Cardiac septum (tissue), 1 donor: ENCODE measurements around the gene STK10. TPM values are rescaled to one million over a fixed set of nuclear protein-coding genes. Genes with fewer than 3 reads are reported as not detected.
"Not testable (repeated sequence)": the region's sequence is repeated elsewhere in the genome, so short reads cannot be mapped to it uniquely, and the experiment has no call there.

Experiments
- DNase-seq: peaks from one replicate; pipeline ENCODE4 v3.0.0-alpha.2; 2020; ENCODE audit warnings: low spot score
- intact Hi-C: fragments of 100-400 bp; cut with DNase I; formaldehyde crosslinking; loops from one replicate; pipeline ENCODE4 v1.14.0; 2022
- total RNA-seq: library from RNA; stranded (reverse); fragmentation: NEBNext Ultra II Directional; extraction: Animal tissue kit (Norgen Biotek cat#: 25700); gene quantifications from one replicate; pipeline ENCODE4 v1.2.1, GENCODE V29; 2021
- donor health status: DM: no; HTN: no; CAD: no.

Gene STK10
- total RNA-seq, 1 donor from 2014 or later: 12.1 TPM

GRCh38 chr5:172046593-172046992, 141.4 kb downstream of the STK10 start:
- DNase-seq: no peak
- intact Hi-C loops: no loop called here

GRCh38 chr5:172045315-172045632, 142.8 kb downstream of the STK10 start:
- intact Hi-C loops: no loop called here
- no peak for DNase-seq

GRCh38 chr5:172044631-172045314, 143.3 kb downstream of the STK10 start:
- DNase-seq: peak; percentile 47
- intact Hi-C loops: no loop called here

- intact Hi-C loops: no loop called here
- peak; percentile 63 for DNase-seq
These were observed 144.2 kb downstream of the STK10 start for GRCh38 chr5:172043865-172044264.

GRCh38 chr5:172042183-172042582, 145.8 kb downstream of the STK10 start:
- DNase-seq: peak; percentile 66
- intact Hi-C loops: no loop called here

- DNase-seq: no peak
- intact Hi-C loops: loop anchor here (2.0 kb wide), 1 partner anchor 125 kb away; no protein-coding TSS in a partner anchor
These were observed 149.9 kb downstream of the STK10 start for GRCh38 chr5:172038167-172038566.

- intact Hi-C loops: no loop called here
These were observed 153.0 kb downstream of the STK10 start for GRCh38 chr5:172035049-172035448.

GRCh38 chr5:172031894-172032461, 156.0 kb downstream of the STK10 start:
- intact Hi-C loops: no loop called here
- peak; percentile 33 for DNase-seq

More at GRCh38 chr5:172035049-172035448, 153.0 kb downstream of the STK10 start:
- DNase-seq: peak; percentile 24

- DNase-seq: no peak
- intact Hi-C loops: no loop called here
These were observed 158.1 kb downstream of the STK10 start for GRCh38 chr5:172029876-172030275.

- DNase-seq: no peak
- intact Hi-C loops: no loop called here
These were observed 159.9 kb downstream of the STK10 start for GRCh38 chr5:172028167-172028566.

GRCh38 chr5:172020110-172020786, 167.8 kb downstream of the STK10 start:
- intact Hi-C loops: not testable (repeated sequence)

GRCh38 chr5:172015346-172015745, 172.7 kb downstream of the STK10 start:
- intact Hi-C loops: no loop called here
- no peak for DNase-seq

More at GRCh38 chr5:172020110-172020786, 167.8 kb downstream of the STK10 start:
- DNase-seq: not testable (repeated sequence)

GRCh38 chr5:172010278-172010677, 177.7 kb downstream of the STK10 start:
- no peak for DNase-seq
- intact Hi-C loops: no loop called here

GRCh38 chr5:172009536-172010270, 178.3 kb downstream of the STK10 start:
- intact Hi-C loops: loop anchor here (5.0 kb wide), 2 partner anchors 273 to 622 kb away; partner anchors contain the start of genes NPM1 and UBTD2
- DNase-seq: no peak

- DNase-seq: no peak
- intact Hi-C loops: loop anchor here (5.0 kb wide), 2 partner anchors 274 to 621 kb away; partner anchors contain the start of genes NPM1 and UBTD2
These were observed 179.3 kb downstream of the STK10 start for GRCh38 chr5:172008689-172009141.

- intact Hi-C loops: loop anchor here (5.0 kb wide), 2 partner anchors 274 to 621 kb away; partner anchors contain the start of genes NPM1 and UBTD2
- DNase-seq: no peak
These were observed 179.9 kb downstream of the STK10 start for GRCh38 chr5:172008111-172008455.

GRCh38 chr5:172007175-172008110, 180.6 kb downstream of the STK10 start:
- no peak for DNase-seq
- intact Hi-C loops: loop anchor here (2.0 to 5.0 kb wide), 4 partner anchors 45 to 620 kb away; partner anchors contain the start of genes NPM1, STK10 and UBTD2

- peak; percentile 98 for DNase-seq
- intact Hi-C loops: loop anchor here (2.0 to 5.0 kb wide), 4 partner anchors 46 to 619 kb away; partner anchors contain the start of genes NPM1, STK10 and UBTD2
These were observed 181.5 kb downstream of the STK10 start, which contains the start of gene FBXW11 for GRCh38 chr5:172006321-172007174. Gene FBXW11, minus strand, starts transcription at chr5:172006638. Its CDS starts 136 bp downstream, at chr5:172006502.
